Panc1 (cell line): ENCODE results near the gene HLCS. TPM values are rescaled to one million over a fixed set of nuclear protein-coding genes. Genes with fewer than 3 reads are reported as not detected.

Experiments used
- ATAC-seq: fragments of 200-7000 bp; cut with Tn5 transposase; 2 replicates; pipeline ENCODE4 v1.9.1; 2020; ENCODE audit warnings: mild to moderate bottlenecking, moderate library complexity
- BruUV-seq: library from RNA; stranded (reverse); fragments of 400-500 nt; replicated peaks from 2 replicates; lab custom pipeline; 2021; lab: Mats Ljungman, UMichigan
- CTCF ChIA-PET: fragments of 300-600 bp; sonication (Branson Sonifier 250); formaldehyde crosslinking; loops from one replicate; lab custom pipeline; 2022; ENCODE audit warnings: antibody characterized with exemption; lab: Charles Lee
- POLR2A ChIA-PET: fragments of 300-600 bp; sonication (Branson Sonifier 250); formaldehyde crosslinking; loops from one replicate; lab custom pipeline; 2022; ENCODE audit warnings: antibody characterized with exemption; lab: Charles Lee
- DNase-seq: peaks from one replicate; pipeline ENCODE4 v3.0.0-alpha.2; 2010; ENCODE audit warnings: low read depth, low spot score
- H3K27ac ChIP-seq: 2 replicates; pipeline ENCODE4 v1.5.1; 2011; ENCODE audit warnings: mild to moderate bottlenecking, low read length, inconsistent platforms
- H3K27me3 ChIP-seq: fragments of 200-500 bp; sonication (Bioruptor generic); 2 replicates; pipeline ENCODE4 v1.6.0; 2014; ENCODE audit warnings: low read length, inconsistent platforms; ENCODE audit not compliant: control insufficient read depth, insufficient read depth
- H3K36me3 ChIP-seq: fragments of 200-500 bp; sonication (Bioruptor generic); 2 replicates; pipeline ENCODE4 v1.5.1; 2014; ENCODE audit warnings: inconsistent platforms, mild to moderate bottlenecking, low read length, moderate library complexity; ENCODE audit not compliant: control insufficient read depth, insufficient read depth
- H3K4me1 ChIP-seq: 2 replicates; pipeline ENCODE4 v1.5.1; 2011; ENCODE audit warnings: inconsistent platforms, mild to moderate bottlenecking, low read length, moderate library complexity; ENCODE audit not compliant: control insufficient read depth, insufficient read depth
- H3K4me3 ChIP-seq, 2 experiments: 2 replicates each; pipeline ENCODE4 v1.5.1; 2011 to 2012; ENCODE audit warnings: low read depth in 2 of 2, low read length in 2 of 2, mild to moderate bottlenecking in 2 of 2, inconsistent platforms in 1 of 2, moderate library complexity in 1 of 2
- H3K9me3 ChIP-seq: fragments of 200-500 bp; sonication (Bioruptor generic); 2 replicates; pipeline ENCODE4 v1.5.1; 2014; ENCODE audit warnings: low read depth, mild to moderate bottlenecking, inconsistent platforms, low read length, moderate library complexity; ENCODE audit not compliant: control insufficient read depth, insufficient read depth
- CTCF ChIP-seq: fragments of 450-650 bp; IDR thresholded peaks from 2 replicates; pipeline ENCODE4 v1.5.1; 2017; ENCODE audit warnings: mild to moderate bottlenecking
- POLR2AphosphoS5 ChIP-seq: IDR thresholded peaks from 2 replicates; pipeline ENCODE4 v1.6.1; 2012; ENCODE audit warnings: mild to moderate bottlenecking, low read depth, low read length, moderate library complexity
- REST ChIP-seq, 2 experiments: IDR thresholded peaks; 2 replicates each; pipeline ENCODE4 v1.6.1; 2011 to 2012; ENCODE audit warnings: low read depth in 2 of 2, control low read depth in 1 of 2, low read length in 1 of 2, mild to moderate bottlenecking in 1 of 2, moderate library complexity in 1 of 2; ENCODE audit not compliant: insufficient read depth in 1 of 2
- SIN3A ChIP-seq: IDR thresholded peaks from 2 replicates; pipeline ENCODE4 v1.6.1; 2012; ENCODE audit warnings: low read depth, mild to moderate bottlenecking, low read length, moderate library complexity, borderline replicate concordance; ENCODE audit not compliant: insufficient read depth
- TCF7L2 ChIP-seq: IDR thresholded peaks from 2 replicates; pipeline ENCODE4 v1.6.1; 2011; ENCODE audit warnings: mild to moderate bottlenecking, low read depth, low read length, inconsistent platforms
- in situ Hi-C: cut with HindIII; loops from 2 replicates; pipeline ENCODE4 v1.10.0; 2016; ENCODE audit warnings: low sequenced_read_pairs, low pct_unique_long_range_greater_than_20kb
- intact Hi-C: fragments of 100-400 bp; cut with micrococcal nuclease; formaldehyde crosslinking; loops from one replicate; pipeline ENCODE4 v1.10.0; 2022; ENCODE audit not compliant: unreplicated experiment
- total RNA-seq: library from RNA; stranded (reverse); gene quantifications from one replicate; pipeline ENCODE4 v1.2.1, GENCODE V29; 2021; ENCODE audit not compliant: unreplicated experiment

HLCS gene
- total RNA-seq, 1 experiment from 2014 or later: 15.3 TPM

GRCh38 chr21:36820176-36821031 lies 146.1 kb downstream of the HLCS start:
- DNase-seq (no peak), ATAC-seq (no peak)
- CTCF ChIA-PET: no interaction called here
- intact Hi-C loops (no loop called here), in situ Hi-C loops (no loop called here)
- no peak for TF ChIP-seq POLR2AphosphoS5
- TF ChIP-seq CTCF: no peak
- no peak for TF ChIP-seq TCF7L2
- TF ChIP-seq REST (IDR thresholded peaks at IDR 0.05; ENCODE audit: insufficient read depth in 1 of 2, low read depth in 2 of 2, low read length in 1 of 2): no peak
- no peak for TF ChIP-seq SIN3A
- BruUV-seq: no TSS peak
- POLR2A ChIA-PET: no interaction called here
- Histone ChIP-seq H3K27me3 (no peaks in the 10 kb centered on the region), H3K9me3 (no peaks in the 10 kb centered on the region), H3K4me1 (no peaks in the 10 kb centered on the region), H3K4me3 (no peak overlapping the region), H3K36me3 (no peaks in the 10 kb centered on the region), H3K27ac (no peak overlapping the region)

GRCh38 chr21:36817732-36818450 lies 148.6 kb downstream of the HLCS start:
- Histone ChIP-seq H3K27ac (no peak overlapping the region), H3K4me3 (no peak overlapping the region), H3K4me1 (no peaks in the 10 kb centered on the region), H3K27me3 (no peaks in the 10 kb centered on the region), H3K9me3 (no peaks in the 10 kb centered on the region), H3K36me3 (no peaks in the 10 kb centered on the region)
- DNase-seq (no peak), ATAC-seq (no peak)
- TF ChIP-seq SIN3A (no peak), CTCF (no peak), POLR2AphosphoS5 (no peak), TCF7L2 (no peak), REST (IDR thresholded peaks at IDR 0.05; ENCODE audit: insufficient read depth in 1 of 2, low read depth in 2 of 2, low read length in 1 of 2) (no peak)
- POLR2A ChIA-PET: no interaction called here
- CTCF ChIA-PET: no interaction called here
- no TSS peak for BruUV-seq
- intact Hi-C loops (no loop called here), in situ Hi-C loops (no loop called here)
